ENCODE data around the gene PFKFB3.
"Not testable (repeated sequence)": the region's sequence is repeated elsewhere in the genome, so short reads cannot be mapped to it uniquely, and the experiment has no call there.

PFKFB3 gene

GRCh38 chr10:6221971-6222751 is 19.4 kb downstream of the PFKFB3 start:
- no peak for DNase-seq

- no peak for DNase-seq
Observed at GRCh38 chr10:6222755-6223154, 20.0 kb downstream of the PFKFB3 start.

- no peak for DNase-seq
Observed at GRCh38 chr10:6223981-6224380, 21.2 kb downstream of the PFKFB3 start.

- no peak for DNase-seq
Observed at GRCh38 chr10:6224781-6225180, 22.0 kb downstream of the PFKFB3 start.

GRCh38 chr10:6225263-6225814 is 22.6 kb downstream of the PFKFB3 start:
- no peak for DNase-seq

- no peak for DNase-seq
Observed at GRCh38 chr10:6226216-6226615, 23.5 kb downstream of the PFKFB3 start.

GRCh38 chr10:6227346-6227745 is 24.6 kb downstream of the PFKFB3 start:
- DNase-seq = no peak

- no peak for DNase-seq
Observed at GRCh38 chr10:6228010-6228511, 25.3 kb downstream of the PFKFB3 start.

- no peak for DNase-seq
Observed at GRCh38 chr10:6228647-6229046, 25.9 kb downstream of the PFKFB3 start.

- DNase-seq = no peak
Observed at GRCh38 chr10:6229290-6229689, 26.6 kb downstream of the PFKFB3 start.

- no peak for DNase-seq
Observed at GRCh38 chr10:6229746-6230145, 27.0 kb downstream of the PFKFB3 start.

- no peak for DNase-seq
Observed at GRCh38 chr10:6230315-6230714, 27.6 kb downstream of the PFKFB3 start.

GRCh38 chr10:6231146-6231545 is 28.4 kb downstream of the PFKFB3 start:
- DNase-seq = no peak

GRCh38 chr10:6231730-6232129 is 29.0 kb downstream of the PFKFB3 start:
- no peak for DNase-seq

- DNase-seq = no peak
Observed at GRCh38 chr10:6232225-6232807, 29.6 kb downstream of the PFKFB3 start.

GRCh38 chr10:6232846-6233724 is 30.4 kb downstream of the PFKFB3 start:
- DNase-seq = no peak

- DNase-seq = no peak
Observed at GRCh38 chr10:6233725-6234277, 31.1 kb downstream of the PFKFB3 start.

- DNase-seq = no peak
Observed at GRCh38 chr10:6234371-6234770, 31.6 kb downstream of the PFKFB3 start.

- DNase-seq = no peak
Observed at GRCh38 chr10:6236349-6237198, 33.8 kb downstream of the PFKFB3 start.

GRCh38 chr10:6237199-6237530 is 34.4 kb downstream of the PFKFB3 start:
- no peak for DNase-seq

- not testable (repeated sequence) for DNase-seq
Observed at GRCh38 chr10:6238587-6239212, 36.0 kb downstream of the PFKFB3 start.

Measured in CD4-positive, alpha-beta T cell treated with Interleukin-1 beta for 1 hour (primary cell).